Caco-2 (cell line): ENCODE data around the gene TBCE. TPM values are rescaled to one million over a fixed set of nuclear protein-coding genes. Genes with fewer than 3 reads are reported as not detected.
"Not testable (repeated sequence)": the region's sequence is repeated elsewhere in the genome, so short reads cannot be mapped to it uniquely, and the experiment has no call there.

Source experiments
- BruUV-seq: library from RNA; stranded (reverse); fragments of 400-500 nt; replicated peaks from 2 replicates; lab custom pipeline; 2021; lab: Mats Ljungman, UMichigan
- CTCF ChIA-PET: fragments of 300-600 bp; sonication (Branson Sonifier 250); formaldehyde crosslinking; loops from one replicate; lab custom pipeline; 2022; ENCODE audit warnings: antibody characterized with exemption; lab: Charles Lee
- POLR2A ChIA-PET: fragments of 300-600 bp; sonication (Branson Sonifier 250); formaldehyde crosslinking; loops from one replicate; lab custom pipeline; 2022; ENCODE audit warnings: antibody characterized with exemption; lab: Charles Lee
- DNase-seq, 2 experiments: peaks; one replicate each; pipeline versions ENCODE4 v3.0.0 to v3.0.0-alpha.2; 2020 to 2022
- H3K27me3 ChIP-seq: replicated peaks from 2 replicates; pipeline ENCODE4 v1.6.0; 2011; ENCODE audit warnings: low read length; ENCODE audit not compliant: control insufficient read depth, insufficient read depth
- H3K36me3 ChIP-seq: 2 replicates; pipeline ENCODE4 v1.5.1; 2011; ENCODE audit warnings: low read length; ENCODE audit not compliant: control insufficient read depth, insufficient read depth
- H3K4me1 ChIP-seq: fragments of 250-450 bp; sonication (Bioruptor Pico); 2 replicates; pipeline ENCODE4 v1.5.1; 2020; ENCODE audit warnings: mild to moderate bottlenecking
- H3K4me3 ChIP-seq: 2 replicates; pipeline ENCODE4 v1.5.1; 2011; ENCODE audit warnings: low read depth, mild to moderate bottlenecking, control low read depth, low read length
- H3K9me3 ChIP-seq: fragments of 250-450 bp; sonication (Bioruptor Pico); 2 replicates; pipeline ENCODE4 v1.5.1; 2020; ENCODE audit warnings: mild to moderate bottlenecking, moderate library complexity
- H3K27ac Mint-ChIP-seq: one replicate; pipeline ENCODE4 v1.8.0; 2022; ENCODE audit warnings: mixed read lengths; ENCODE audit not compliant: unreplicated experiment
- H3K27me3 Mint-ChIP-seq: one replicate; pipeline ENCODE4 v1.8.0; 2022; ENCODE audit warnings: mixed read lengths; ENCODE audit not compliant: insufficient read depth, unreplicated experiment
- H3K36me3 Mint-ChIP-seq: one replicate; pipeline ENCODE4 v1.8.0; 2022; ENCODE audit warnings: mild to moderate bottlenecking, mixed read lengths; ENCODE audit not compliant: insufficient read depth, unreplicated experiment
- H3K4me1 Mint-ChIP-seq: one replicate; pipeline ENCODE4 v1.8.0; 2022; ENCODE audit warnings: low read depth, mixed read lengths; ENCODE audit not compliant: unreplicated experiment
- H3K4me3 Mint-ChIP-seq: one replicate; pipeline ENCODE4 v1.8.0; 2022; ENCODE audit warnings: mild to moderate bottlenecking, moderate library complexity, mixed read lengths; ENCODE audit not compliant: unreplicated experiment
- H3K9me3 Mint-ChIP-seq: one replicate; pipeline ENCODE4 v1.8.0; 2022; ENCODE audit warnings: mixed read lengths; ENCODE audit not compliant: unreplicated experiment
- CTCF ChIP-seq, 2 experiments: fragments of 200-600 bp in 1 of 2; IDR thresholded peaks; 1 replicate in 1 of 2; 2 replicates in 1 of 2; pipeline versions ENCODE4 v1.5.1 to v1.8.0; 2011 to 2022; ENCODE audit warnings: antibody characterized with exemption in 1 of 2, control low read depth in 1 of 2, inconsistent platforms in 1 of 2, low read depth in 1 of 2, low read length in 1 of 2, mild to moderate bottlenecking in 1 of 2, moderate library complexity in 1 of 2; ENCODE audit not compliant: insufficient read depth in 1 of 2, severe bottlenecking in 1 of 2, unreplicated experiment in 1 of 2
- intact Hi-C: fragments of 100-400 bp; cut with micrococcal nuclease; formaldehyde crosslinking; loops from one replicate; pipeline ENCODE4 v1.10.0; 2022; ENCODE audit not compliant: unreplicated experiment
- total RNA-seq: library from RNA; stranded (reverse); gene quantifications from 2 replicates; pipeline ENCODE4 v1.2.3, GENCODE V29; 2022

TBCE gene
- total RNA-seq, 1 experiment from 2014 or later, result 40.0 TPM

GRCh38 chr1:235468004-235468403 is 100.8 kb downstream of the TBCE start:
- Histone ChIP-seq H3K27me3 (no peaks in the 10 kb centered on the region), H3K4me1 (peaks cover 5% of the 10 kb centered on the region; the same call in 1 of the 2 replicates), H3K36me3 (no peaks in the 10 kb centered on the region), H3K9me3 (no peaks in the 10 kb centered on the region), H3K4me3 (no peak overlapping the region)
- POLR2A ChIA-PET, result no interaction called here
- intact Hi-C loops, result no loop called here
- Mint-ChIP-seq H3K36me3 (peaks cover 18% of the 10 kb centered on the region), H3K27me3 (no peaks in the 10 kb centered on the region), H3K4me3 (no peak overlapping the region), H3K9me3 (no peaks in the 10 kb centered on the region), H3K4me1 (no peaks in the 10 kb centered on the region), H3K27ac (no peak overlapping the region)
- DNase-seq, result no peak
- BruUV-seq, result no TSS peak
- TF ChIP-seq CTCF (IDR thresholded peaks at IDR 0.05; ENCODE audit: insufficient read depth in 1 of 2, low read depth in 1 of 2, low read length in 1 of 2, severe bottlenecking in 1 of 2, unreplicated experiment in 1 of 2), result no peak
- CTCF ChIA-PET, result no interaction called here

- no peak for TF ChIP-seq CTCF (IDR thresholded peaks at IDR 0.05; ENCODE audit: insufficient read depth in 1 of 2, low read depth in 1 of 2, low read length in 1 of 2, severe bottlenecking in 1 of 2, unreplicated experiment in 1 of 2)
- Histone ChIP-seq H3K4me1 (peaks cover 5% of the 10 kb centered on the region; the same call in 1 of the 2 replicates), H3K27me3 (no peaks in the 10 kb centered on the region), H3K36me3 (no peaks in the 10 kb centered on the region), H3K4me3 (no peak overlapping the region), H3K9me3 (no peaks in the 10 kb centered on the region)
- ChIA-PET CTCF (no interaction called here), POLR2A (no interaction called here)
- Mint-ChIP-seq H3K36me3 (peaks cover 18% of the 10 kb centered on the region), H3K4me1 (no peaks in the 10 kb centered on the region), H3K4me3 (no peak overlapping the region), H3K9me3 (no peaks in the 10 kb centered on the region), H3K27me3 (no peaks in the 10 kb centered on the region), H3K27ac (no peak overlapping the region)
- no TSS peak for BruUV-seq
- no peak for DNase-seq
- intact Hi-C loops, result no loop called here
Observed at GRCh38 chr1:235468970-235469369, 101.7 kb downstream of the TBCE start.

- H3K4me3 Mint-ChIP-seq, H3K4me3 ChIP-seq, H3K36me3 ChIP-seq, H3K27me3 ChIP-seq, H3K4me1 Mint-ChIP-seq, H3K27ac Mint-ChIP-seq, H3K9me3 ChIP-seq, POLR2A ChIA-PET, intact Hi-C loops, H3K27me3 Mint-ChIP-seq, H3K4me1 ChIP-seq, DNase-seq, H3K9me3 Mint-ChIP-seq, BruUV-seq: not testable (repeated sequence)
- CTCF ChIA-PET, result interaction anchor here (0.7 kb wide), 1 partner anchor 452 kb away, joined by 4 read pairs; no protein-coding TSS in a partner anchor
- H3K36me3 Mint-ChIP-seq, result peaks cover 18% of the 10 kb centered on the region
Observed at GRCh38 chr1:235469897-235470296, 102.7 kb downstream of the TBCE start.
